Measurements from ENCODE around the gene RGCC. TPM values are rescaled to one million over a fixed set of nuclear protein-coding genes. Genes with fewer than 3 reads are reported as not detected.
A peak's percentile ranks its signal among the peaks of the same experiment; 100 is the strongest.

The RGCC gene
- total and polyA plus RNA-seq, 9 of the 15 experiments (the other 6 are each of a cell fraction or from before 2014, with no cell fraction given): 0.51 to 10.4 (median 5.8) TPM

- TF ChIP-seq FOXM1 (IDR thresholded peaks at IDR 0.05; ENCODE audit: low read depth) (no peak), FOXM1 (CRISPR knock-in tag; IDR thresholded peaks at IDR 0.05; ENCODE audit: low read depth) (no peak), FOXP4 (CRISPR knock-in tag; IDR thresholded peaks at IDR 0.05; ENCODE audit: borderline replicate concordance) (no peak), ZBTB7A (IDR thresholded peaks at IDR 0.05; ENCODE audit: borderline replicate concordance, control insufficient read depth, low read depth, low read length) (no peak), KDM5B (IDR thresholded peaks at IDR 0.05; ENCODE audit: insufficient replicate concordance, low read depth, low read length) (no peak), DNMT1 (IDR thresholded peaks at IDR 0.05) (no peak), ZNF699 (CRISPR knock-in tag; IDR thresholded peaks at IDR 0.05; ENCODE audit: insufficient replicate concordance) (no peak), CREB3 (tag; conservative IDR thresholded peaks at IDR 0.05; ENCODE audit: low read depth) (no peak; the same call in 1 of the 2 replicates), SIN3A (IDR thresholded peaks at IDR 0.05; ENCODE audit: borderline replicate concordance in 2 of 2, control insufficient read depth in 1 of 2, low read depth in 2 of 2, low read length in 2 of 2) (no peak), ZNF696 (CRISPR knock-in tag; conservative IDR thresholded peaks at IDR 0.05) (no peak), ZBTB8A (IDR thresholded peaks at IDR 0.05; ENCODE audit: partially characterized antibody) (no peak), ZNF639 (CRISPR knock-in tag; conservative IDR thresholded peaks at IDR 0.05 in 1 of 2, IDR thresholded peaks at IDR 0.05 in 1 of 2) (no peak), MAFK (IDR thresholded peaks at IDR 0.05; ENCODE audit: low read length) (no peak), ZNF561 (CRISPR knock-in tag; conservative IDR thresholded peaks at IDR 0.05) (no peak), EP300 (IDR thresholded peaks at IDR 0.05; ENCODE audit: low read length) (peak; percentile 68; the same call in 1 of the 2 replicates), CREM (IDR thresholded peaks at IDR 0.05; ENCODE audit: low read depth) (peak; percentile 35; the same call in 1 of the 2 replicates), PYGO2 (tag; IDR thresholded peaks at IDR 0.05) (no peak), MAFF (IDR thresholded peaks at IDR 0.05; ENCODE audit: low read length) (no peak), WHSC1 (IDR thresholded peaks at IDR 0.05; ENCODE audit: low read length) (no peak), KAT8 (IDR thresholded peaks at IDR 0.05; ENCODE audit: low read depth) (no peak), MYC (IDR thresholded peaks at IDR 0.05; ENCODE audit: low read depth, low read length) (peak; percentile 39; the same call in 1 of the 2 replicates), MYC (CRISPR knock-in tag; IDR thresholded peaks at IDR 0.05; ENCODE audit: borderline replicate concordance, low read depth) (no peak), DPF2 (IDR thresholded peaks at IDR 0.05) (peak; percentile 87), ZNF583 (CRISPR knock-in tag; IDR thresholded peaks at IDR 0.05) (peak; percentile 63; the same call in 1 of the 2 replicates), HSF4 (CRISPR knock-in tag; IDR thresholded peaks at IDR 0.05; ENCODE audit: borderline replicate concordance) (0 out of 2 replicates have a peak, but pooled peaks have one; percentile 36)
These were observed 6.7 kb downstream of the RGCC start (continued) for GRCh38 chr13:41463838-41464602.

All from K562 (cell line).